GM12878 (cell line): ENCODE results near the gene IVL. TPM values are rescaled to one million over a fixed set of nuclear protein-coding genes. Genes with fewer than 3 reads are reported as not detected.

Source experiments
- E2F4 ChIP-seq: IDR thresholded peaks from 2 replicates; pipeline ENCODE4 v1.6.1; 2012; ENCODE audit warnings: low read depth, low read length, improper control_type of control experiment
- FOS ChIP-seq: IDR thresholded peaks from 3 replicates; pipeline ENCODE4 v1.6.1; 2011; ENCODE audit warnings: borderline replicate concordance; ENCODE audit not compliant: insufficient read length; ENCODE audit errors: extremely low read depth
- GABPA ChIP-seq: IDR thresholded peaks from 2 replicates; pipeline ENCODE4 v1.6.1; 2014; ENCODE audit warnings: antibody characterized with exemption, low read depth, mild to moderate bottlenecking, inconsistent platforms
- MEF2B ChIP-seq: fragments of 450-650 bp; IDR thresholded peaks from 2 replicates; pipeline ENCODE4 v1.6.1; 2018; ENCODE audit warnings: mild to moderate bottlenecking, moderate library complexity; ENCODE audit not compliant: partially characterized antibody, poor library complexity, severe bottlenecking
- MTA3 ChIP-seq: IDR thresholded peaks from 2 replicates; pipeline ENCODE4 v1.6.1; 2012; ENCODE audit warnings: low read length, inconsistent platforms, borderline replicate concordance
- NFIC ChIP-seq: IDR thresholded peaks from 2 replicates; pipeline ENCODE4 v1.6.1; 2012; ENCODE audit warnings: low read depth, mild to moderate bottlenecking, inconsistent platforms, low read length, moderate library complexity
- PKNOX1 ChIP-seq: fragments of 450-650 bp; IDR thresholded peaks from 2 replicates; pipeline ENCODE4 v1.6.1; 2016; ENCODE audit warnings: mild to moderate bottlenecking
- RAD21 ChIP-seq: IDR thresholded peaks from 2 replicates; pipeline ENCODE4 v1.6.1; 2011; ENCODE audit warnings: mild to moderate bottlenecking, low read depth, low read length, moderate library complexity; ENCODE audit not compliant: insufficient read depth
- RBBP5 ChIP-seq: fragments of 200-600 bp; sonication (generic); conservative IDR thresholded peaks from 2 replicates; pipeline ENCODE4 v1.6.1; 2016
- SMARCA5 ChIP-seq: fragments of 450-650 bp; IDR thresholded peaks from 2 replicates; pipeline ENCODE4 v1.6.1; 2017; ENCODE audit warnings: mild to moderate bottlenecking
- polyA plus RNA-seq, 11 experiments: library from polyadenylated mRNA; depleted of rRNA in 4 of 11; unstranded in 6 of 11; stranded (reverse) in 5 of 11; fragments of >200 nt; fragmentation: Nextera tagmentation in 4 of 11; fragmentation: Illumina TruSeq in 1 of 11; extraction: Ambion mirVana in 4 of 11; extraction: Trizol in 1 of 11; gene quantifications; 1 replicate in 1 of 11; 2 replicates in 10 of 11; pipeline versions ENCODE4 v1.2.1 to v1.2.3, GENCODE V29; 2011 to 2016; ENCODE audit warnings: inconsistent platforms in 2 of 11, missing spikeins in 2 of 11, low read depth in 1 of 11
- total RNA-seq, 4 experiments: library from RNA; depleted of rRNA in 3 of 4; stranded (reverse); fragments of >200 nt in 3 of 4; fragmentation: Illumina TruSeq in 1 of 4; extraction: Trizol in 1 of 4; gene quantifications; 2 replicates each; pipeline versions ENCODE4 v1.2.1 to v1.2.3, GENCODE V29; 2013 to 2021
- TF ChIP-seq, protein P1 (sequence below): fragments of 450-650 bp; formaldehyde crosslinking; IDR thresholded peaks from 2 replicates; pipeline ENCODE4 v1.4.0; 2022; ENCODE audit warnings: mild to moderate bottlenecking, moderate library complexity

IVL gene
- total and polyA plus RNA-seq, 10 of the 15 experiments (the other 5 are each of a cell fraction or from before 2014, with no cell fraction given), result 1.4 to 20.3 (median 13.4) TPM

- TF ChIP-seq, protein P1, sequence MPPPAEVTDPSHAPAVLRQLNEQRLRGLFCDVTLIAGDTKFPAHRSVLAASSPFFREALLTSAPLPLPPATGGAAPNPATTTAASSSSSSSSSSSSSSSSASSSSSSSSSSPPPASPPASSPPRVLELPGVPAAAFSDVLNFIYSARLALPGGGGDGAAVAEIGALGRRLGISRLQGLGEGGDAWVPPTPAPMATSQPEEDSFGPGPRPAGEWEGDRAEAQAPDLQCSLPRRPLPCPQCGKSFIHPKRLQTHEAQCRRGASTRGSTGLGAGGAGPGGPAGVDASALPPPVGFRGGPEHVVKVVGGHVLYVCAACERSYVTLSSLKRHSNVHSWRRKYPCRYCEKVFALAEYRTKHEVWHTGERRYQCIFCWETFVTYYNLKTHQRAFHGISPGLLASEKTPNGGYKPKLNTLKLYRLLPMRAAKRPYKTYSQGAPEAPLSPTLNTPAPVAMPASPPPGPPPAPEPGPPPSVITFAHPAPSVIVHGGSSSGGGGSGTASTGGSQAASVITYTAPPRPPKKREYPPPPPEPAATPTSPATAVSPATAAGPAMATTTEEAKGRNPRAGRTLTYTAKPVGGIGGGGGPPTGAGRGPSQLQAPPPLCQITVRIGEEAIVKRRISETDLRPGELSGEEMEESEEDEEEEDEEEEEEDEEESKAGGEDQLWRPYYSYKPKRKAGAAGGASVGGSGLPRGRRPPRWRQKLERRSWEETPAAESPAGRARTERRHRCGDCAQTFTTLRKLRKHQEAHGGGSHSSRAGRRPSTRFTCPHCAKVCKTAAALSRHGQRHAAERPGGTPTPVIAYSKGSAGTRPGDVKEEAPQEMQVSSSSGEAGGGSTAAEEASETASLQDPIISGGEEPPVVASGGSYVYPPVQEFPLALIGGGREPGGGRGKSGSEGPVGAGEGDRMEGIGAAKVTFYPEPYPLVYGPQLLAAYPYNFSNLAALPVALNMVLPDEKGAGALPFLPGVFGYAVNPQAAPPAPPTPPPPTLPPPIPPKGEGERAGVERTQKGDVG (CRISPR knock-in tag), result no peak
- TF ChIP-seq NFIC, result no peak
- no peak for TF ChIP-seq E2F4
- no peak for TF ChIP-seq SMARCA5
- TF ChIP-seq MEF2B, result no peak
- TF ChIP-seq MTA3, result no peak
- no peak for TF ChIP-seq FOS
- TF ChIP-seq GABPA, result no peak
- TF ChIP-seq RAD21, result peak; percentile 99
- no peak for TF ChIP-seq RBBP5
- no peak for TF ChIP-seq PKNOX1
Measured at GRCh38 chr1:152926091-152926490, 17.7 kb downstream of the IVL start (continued).
